HEK293T (cell line): Measurements from ENCODE around the gene SLC12A4.

Experiments
- CTCF ChIA-PET: fragments of 350-600 bp; formaldehyde crosslinking; extraction: SDS; loops from one replicate; lab custom pipeline; 2021; ENCODE audit warnings: antibody characterized with exemption, inconsistent platforms; lab: Yijun Ruan, JAX
- POLR2A ChIA-PET: fragments of 350-600 bp; formaldehyde crosslinking; extraction: SDS; loops from one replicate; lab custom pipeline; 2020; ENCODE audit warnings: antibody characterized with exemption, inconsistent platforms; lab: Yijun Ruan, JAX
- DNase-seq: peaks from one replicate; pipeline ENCODE4 v3.0.0; 2012; ENCODE audit warnings: mixed read lengths; ENCODE audit errors: extremely low spot score
- ARNT ChIP-seq: fragments of 450-650 bp; IDR thresholded peaks from 2 replicates; pipeline ENCODE4 v1.6.1; 2017; ENCODE audit warnings: mild to moderate bottlenecking
- BHLHE40 ChIP-seq: fragments of 450-650 bp; IDR thresholded peaks from 2 replicates; pipeline ENCODE4 v1.6.1; 2016; ENCODE audit warnings: mild to moderate bottlenecking, moderate library complexity, borderline replicate concordance
- CTBP1 ChIP-seq: fragments of 450-650 bp; IDR thresholded peaks from 2 replicates; pipeline ENCODE4 v1.6.1; 2016; ENCODE audit warnings: borderline replicate concordance
- ELF4 ChIP-seq: fragments of 450-650 bp; IDR thresholded peaks from 2 replicates; pipeline ENCODE4 v1.6.1; 2017; ENCODE audit warnings: antibody characterized with exemption
- FOXA1 ChIP-seq: fragments of 450-650 bp; IDR thresholded peaks from 2 replicates; pipeline ENCODE4 v1.6.1; 2016; ENCODE audit warnings: mild to moderate bottlenecking
- FOXK2 ChIP-seq: fragments of 450-650 bp; IDR thresholded peaks from 2 replicates; pipeline ENCODE4 v1.6.1; 2016; ENCODE audit warnings: mild to moderate bottlenecking
- FOXM1 ChIP-seq: fragments of 450-650 bp; IDR thresholded peaks from 2 replicates; pipeline ENCODE4 v1.6.1; 2017; ENCODE audit warnings: mild to moderate bottlenecking, borderline replicate concordance
- HDGF ChIP-seq: fragments of 450-650 bp; IDR thresholded peaks from 2 replicates; pipeline ENCODE4 v1.6.1; 2017; ENCODE audit warnings: antibody characterized with exemption, borderline replicate concordance
- L3MBTL2 ChIP-seq: fragments of 450-650 bp; conservative IDR thresholded peaks from 2 replicates; pipeline ENCODE4 v1.6.1; 2016; ENCODE audit warnings: mild to moderate bottlenecking
- LEF1 ChIP-seq: fragments of 450-650 bp; IDR thresholded peaks from 2 replicates; pipeline ENCODE4 v1.6.1; 2017; ENCODE audit warnings: mild to moderate bottlenecking, borderline replicate concordance
- NFRKB ChIP-seq: fragments of 450-650 bp; IDR thresholded peaks from 2 replicates; pipeline ENCODE4 v1.6.1; 2016; ENCODE audit warnings: mild to moderate bottlenecking, moderate library complexity
- SP1 ChIP-seq: fragments of 450-650 bp; IDR thresholded peaks from 2 replicates; pipeline ENCODE4 v1.6.1; 2017
- SUZ12 ChIP-seq: fragments of 450-650 bp; IDR thresholded peaks from 2 replicates; pipeline ENCODE4 v1.6.1; 2016; ENCODE audit warnings: mild to moderate bottlenecking
- TARDBP ChIP-seq: fragments of 450-650 bp; IDR thresholded peaks from 2 replicates; pipeline ENCODE4 v1.6.1; 2016
- ZNF384 ChIP-seq: fragments of 450-650 bp; IDR thresholded peaks from 2 replicates; pipeline ENCODE4 v1.6.1; 2016
- TF ChIP-seq, protein P1 (sequence below): fragments of 450-650 bp; IDR thresholded peaks from 2 replicates; pipeline ENCODE4 v1.6.1; 2016

The SLC12A4 gene

DNA sequence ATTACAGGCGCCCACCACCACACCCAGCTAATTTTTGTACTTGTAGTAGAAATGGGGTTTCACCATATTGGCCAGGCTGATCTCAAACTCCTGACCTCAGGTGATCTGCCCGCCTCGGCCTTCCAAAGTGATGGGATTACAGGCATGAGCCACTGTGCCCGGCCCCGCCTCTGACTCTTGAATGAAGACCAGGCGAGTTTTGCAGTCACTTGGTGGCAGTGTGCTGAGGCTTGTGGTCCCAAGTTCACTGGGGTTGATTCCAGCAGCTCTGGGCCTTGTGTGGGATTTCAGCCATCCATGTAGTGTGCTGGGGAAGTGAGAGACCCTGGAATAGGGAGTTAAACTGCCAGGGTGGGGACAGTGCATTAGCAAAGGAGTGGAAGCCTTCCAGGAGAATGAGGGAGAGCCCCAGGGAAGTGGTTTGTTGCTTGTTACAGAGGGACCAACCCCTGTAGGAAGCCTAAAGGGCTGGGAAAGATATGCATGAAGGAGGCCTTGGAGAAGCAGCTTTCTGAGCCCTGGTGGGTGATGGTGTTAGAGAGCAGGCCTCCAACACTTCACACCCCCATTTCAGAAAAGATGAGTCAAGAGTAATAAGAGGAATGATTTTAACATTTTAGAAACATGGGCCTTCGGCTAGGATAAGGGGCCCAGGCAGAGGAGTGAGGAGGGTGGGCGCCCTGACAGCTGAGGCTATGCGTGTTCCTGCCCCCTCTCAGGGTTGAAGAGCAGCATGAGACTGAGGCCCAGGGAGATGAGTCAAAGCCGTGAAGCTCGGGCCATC, 60.8 kb downstream of the SLC12A4 start:
- ChIA-PET CTCF (interaction anchor here (1.1 to 1.2 kb wide), 2 partner anchors 24 to 34 kb away, joined by 3 to 6 read pairs; no protein-coding TSS in a partner anchor), POLR2A (interaction anchor here (0.8 kb wide), 1 partner anchor 14 kb away, joined by 3 read pairs; the partner anchor contains the start of gene PSKH1)
- TF ChIP-seq SUZ12 (no peak), L3MBTL2 (no peak), SP1 (no peak), CTBP1 (no peak)
- no peak for DNase-seq

DNA sequence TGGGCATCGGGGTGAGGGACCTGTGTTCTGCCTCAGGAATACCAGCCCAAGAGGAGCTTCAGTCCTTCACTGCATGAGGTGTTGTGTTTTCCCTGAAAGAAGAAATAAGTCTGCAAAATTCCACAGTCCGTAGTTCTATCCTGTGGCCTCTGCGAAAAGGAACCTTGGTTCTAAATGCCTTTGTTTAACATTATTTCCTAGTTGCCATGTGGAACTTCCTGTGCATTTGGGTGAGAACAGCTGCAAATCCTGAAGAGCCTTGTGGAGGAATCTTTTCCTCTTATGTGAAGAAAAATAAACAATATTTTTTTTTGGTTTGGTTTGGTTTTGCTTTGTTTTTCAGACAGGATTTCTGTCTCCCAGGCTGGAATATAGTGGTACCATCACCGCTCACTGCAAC, 65.6 kb downstream of the SLC12A4 start:
- ChIA-PET POLR2A (no interaction called here), CTCF (no interaction called here)
- TF ChIP-seq NFRKB = no peak
- TF ChIP-seq FOXA1 = no peak
- TF ChIP-seq BHLHE40 = no peak
- TF ChIP-seq ELF4 = no peak
- TF ChIP-seq, protein P1, sequence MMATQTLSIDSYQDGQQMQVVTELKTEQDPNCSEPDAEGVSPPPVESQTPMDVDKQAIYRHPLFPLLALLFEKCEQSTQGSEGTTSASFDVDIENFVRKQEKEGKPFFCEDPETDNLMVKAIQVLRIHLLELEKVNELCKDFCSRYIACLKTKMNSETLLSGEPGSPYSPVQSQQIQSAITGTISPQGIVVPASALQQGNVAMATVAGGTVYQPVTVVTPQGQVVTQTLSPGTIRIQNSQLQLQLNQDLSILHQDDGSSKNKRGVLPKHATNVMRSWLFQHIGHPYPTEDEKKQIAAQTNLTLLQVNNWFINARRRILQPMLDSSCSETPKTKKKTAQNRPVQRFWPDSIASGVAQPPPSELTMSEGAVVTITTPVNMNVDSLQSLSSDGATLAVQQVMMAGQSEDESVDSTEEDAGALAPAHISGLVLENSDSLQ = no peak
- DNase-seq = no peak

DNA sequence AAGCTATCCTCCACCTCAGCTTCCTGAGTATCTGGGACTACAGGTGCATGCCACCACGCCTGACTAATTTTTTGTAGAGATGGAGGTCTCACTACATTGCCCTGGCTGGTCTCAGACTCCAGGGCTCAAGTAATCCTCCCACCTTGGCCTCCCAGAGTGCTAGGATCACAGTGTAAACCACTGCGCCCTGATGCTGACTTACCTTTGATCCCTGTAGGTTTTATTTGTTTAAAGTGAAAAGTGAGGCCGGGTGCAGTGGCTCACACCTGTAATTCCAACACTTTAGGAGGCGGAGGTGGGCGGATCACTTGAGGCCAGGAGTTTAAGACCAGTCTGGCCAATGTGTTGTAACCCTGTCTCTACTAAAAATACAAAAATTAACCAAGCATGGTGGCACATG, 66.7 kb downstream of the SLC12A4 start:
- no peak for DNase-seq
- ChIA-PET CTCF (no interaction called here), POLR2A (no interaction called here)
- TF ChIP-seq SP1 (no peak), SUZ12 (no peak), CTBP1 (no peak), HDGF (no peak), L3MBTL2 (no peak), FOXK2 (no peak), NFRKB (no peak), ARNT (no peak), ELF4 (no peak), FOXA1 (no peak), ZNF384 (no peak), TARDBP (no peak), BHLHE40 (no peak), FOXM1 (no peak), LEF1 (no peak)
- TF ChIP-seq, protein P1 = no peak

- no peak for DNase-seq
- ChIA-PET POLR2A (interaction anchor here (0.8 to 1.0 kb wide), 2 partner anchors 11 to 13 kb away, joined by 3 to 4 read pairs; partner anchors contain the start of gene NRN1L), CTCF (interaction anchor here (1.2 kb wide), 1 partner anchor 14 kb away, joined by 5 read pairs; no protein-coding TSS in a partner anchor)
- no peak for TF ChIP-seq ELF4
- no peak for TF ChIP-seq ARNT
- TF ChIP-seq NFRKB = no peak
- no peak for TF ChIP-seq ZNF384
- no peak for TF ChIP-seq LEF1
- no peak for TF ChIP-seq BHLHE40
- TF ChIP-seq L3MBTL2 = no peak
- TF ChIP-seq FOXM1 = no peak
- TF ChIP-seq, protein P1 = no peak
- no peak for TF ChIP-seq FOXA1
- no peak for TF ChIP-seq CTBP1
- TF ChIP-seq SP1 = no peak
- TF ChIP-seq TARDBP = no peak
- no peak for TF ChIP-seq FOXK2
- TF ChIP-seq HDGF = no peak
- TF ChIP-seq SUZ12 = no peak
Measured at GRCh38 chr16:67897231-67897630, 71.2 kb downstream of the SLC12A4 start.

- no peak for DNase-seq
- TF ChIP-seq SP1 (no peak), SUZ12 (no peak), ZNF384 (no peak), FOXM1 (no peak), LEF1 (no peak), FOXA1 (no peak), CTBP1 (no peak), TARDBP (no peak), HDGF (no peak), NFRKB (no peak), L3MBTL2 (no peak), ARNT (no peak), ELF4 (no peak), FOXK2 (no peak), BHLHE40 (no peak)
- TF ChIP-seq, protein P1 = no peak
- ChIA-PET CTCF (no interaction called here), POLR2A (interaction anchor here (0.9 to 1.4 kb wide), 4 partner anchors 12 to 48 kb away, joined by 3 to 5 read pairs (median 4); partner anchors contain the start of gene NUTF2)
Measured at GRCh38 chr16:67893743-67894399, 74.6 kb downstream of the SLC12A4 start.
